GM19468 (cell line): ENCODE results near the gene SYNGAP1.

Experiments used
- ATAC-seq: cut with Tn5 transposase; IDR thresholded peaks from one replicate; pipeline ENCODE4 v1.9.1; 2021; ENCODE audit warnings: mild to moderate bottlenecking, moderate library complexity, moderate number of reproducible peaks; ENCODE audit not compliant: unreplicated experiment; ENCODE audit errors: extremely low read depth

SYNGAP1 gene

GRCh38 chr6:33434961-33435360, 15.1 kb downstream of the SYNGAP1 start:
- ATAC-seq = no peak

GRCh38 chr6:33437666-33438065, 17.8 kb downstream of the SYNGAP1 start:
- no peak for ATAC-seq

GRCh38 chr6:33438978-33439594, 19.2 kb downstream of the SYNGAP1 start:
- no peak for ATAC-seq

GRCh38 chr6:33439956-33440648, 20.2 kb downstream of the SYNGAP1 start:
- ATAC-seq = no peak

GRCh38 chr6:33440649-33441309, 20.9 kb downstream of the SYNGAP1 start:
- ATAC-seq = no peak

GRCh38 chr6:33441457-33441856, 21.6 kb downstream of the SYNGAP1 start:
- ATAC-seq = no peak

GRCh38 chr6:33442283-33442682, 22.4 kb downstream of the SYNGAP1 start:
- no peak for ATAC-seq

GRCh38 chr6:33443025-33443424, 23.2 kb downstream of the SYNGAP1 start:
- no peak for ATAC-seq

GRCh38 chr6:33443619-33444504, 24.0 kb downstream of the SYNGAP1 start:
- no peak for ATAC-seq

- ATAC-seq = no peak
Measured at GRCh38 chr6:33445119-33445603, 25.3 kb downstream of the SYNGAP1 start.

- ATAC-seq = no peak
Measured at GRCh38 chr6:33446356-33446755, 26.5 kb downstream of the SYNGAP1 start.

GRCh38 chr6:33450434-33450833, 30.6 kb downstream of the SYNGAP1 start:
- no peak for ATAC-seq

- ATAC-seq = no peak
Measured at GRCh38 chr6:33451606-33452005, 31.7 kb downstream of the SYNGAP1 start.

GRCh38 chr6:33452496-33452895, 32.6 kb downstream of the SYNGAP1 start:
- ATAC-seq = no peak

GRCh38 chr6:33453393-33454008, 33.6 kb downstream of the SYNGAP1 start:
- ATAC-seq = no peak

- peak; percentile 91 for ATAC-seq
Measured at GRCh38 chr6:33454009-33454946, 34.4 kb downstream of the SYNGAP1 start, which contains the start of gene ZBTB9. ZBTB9 (plus strand) TSS chr6:33454576; CDS start chr6:33455101, 525 bp downstream.

GRCh38 chr6:33455051-33455450, 35.2 kb downstream of the SYNGAP1 start:
- no peak for ATAC-seq

GRCh38 chr6:33456156-33456555, 36.3 kb downstream of the SYNGAP1 start:
- ATAC-seq = no peak

- ATAC-seq = no peak
Measured at GRCh38 chr6:33458676-33459075, 38.8 kb downstream of the SYNGAP1 start.
